Amygdala (tissue), 56 donors: Measurements from ENCODE around the gene SPAG7.
A peak's percentile ranks its signal among the peaks of the same experiment; 100 is the strongest.

Source experiments
- DNase-seq, 56 donors: peaks; one replicate each; lab custom pipeline; 2025; lab: John Stamatoyannopoulos, UW

Gene SPAG7, protein sequence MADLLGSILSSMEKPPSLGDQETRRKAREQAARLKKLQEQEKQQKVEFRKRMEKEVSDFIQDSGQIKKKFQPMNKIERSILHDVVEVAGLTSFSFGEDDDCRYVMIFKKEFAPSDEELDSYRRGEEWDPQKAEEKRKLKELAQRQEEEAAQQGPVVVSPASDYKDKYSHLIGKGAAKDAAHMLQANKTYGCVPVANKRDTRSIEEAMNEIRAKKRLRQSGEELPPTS

DNA sequence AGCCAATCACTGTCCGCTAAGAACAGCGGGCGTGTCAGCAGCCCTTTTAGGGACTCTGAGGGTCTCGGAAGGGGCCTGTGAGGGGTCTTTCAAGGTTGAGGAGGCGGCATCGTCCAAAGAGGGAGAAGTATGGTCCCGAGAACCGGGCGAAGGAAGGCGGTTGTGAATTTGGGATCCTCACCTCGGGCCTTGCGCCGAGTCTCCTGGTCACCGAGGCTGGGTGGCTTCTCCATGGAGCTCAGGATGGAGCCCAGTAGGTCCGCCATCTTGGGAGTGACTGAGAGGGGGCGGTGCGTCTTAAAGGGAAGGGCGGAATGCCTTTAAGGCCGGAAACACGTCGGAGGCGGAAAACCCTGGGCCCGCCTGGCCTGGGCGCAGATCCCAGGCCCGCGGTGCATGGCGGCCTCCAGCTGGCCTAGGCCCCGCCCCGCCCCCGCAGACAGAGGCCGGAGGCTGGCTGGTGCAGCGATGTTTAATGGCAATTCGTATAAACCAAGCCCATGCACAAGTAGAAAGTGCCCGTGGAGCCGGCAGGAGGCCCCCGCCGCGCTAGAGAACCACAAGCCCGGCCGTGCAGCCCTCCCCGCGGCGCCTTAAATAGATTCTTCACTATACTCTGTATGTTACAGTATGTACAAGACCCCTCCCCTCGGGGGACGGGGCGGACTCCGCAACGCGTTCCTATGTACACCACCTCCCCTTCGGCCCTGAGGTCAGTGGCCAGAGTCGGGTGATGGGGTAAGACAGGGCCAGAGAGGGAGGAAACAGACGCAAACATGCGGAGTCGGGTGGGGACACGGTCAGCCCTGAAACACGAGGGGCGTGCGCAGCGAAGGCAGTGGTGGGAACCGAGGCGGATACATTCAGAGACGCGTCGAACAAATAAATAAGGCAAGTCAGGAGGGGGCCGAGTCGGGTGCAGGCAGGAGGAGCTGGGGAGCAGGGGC is at the start of gene SPAG7:
Gene SPAG7, minus strand, starts transcription at position 279 of the 947 bp plus-strand sequence. Its CDS starts 13 bp downstream, at position 266.
- peak; percentile 88 to 100 (median 97) for DNase-seq

DNA sequence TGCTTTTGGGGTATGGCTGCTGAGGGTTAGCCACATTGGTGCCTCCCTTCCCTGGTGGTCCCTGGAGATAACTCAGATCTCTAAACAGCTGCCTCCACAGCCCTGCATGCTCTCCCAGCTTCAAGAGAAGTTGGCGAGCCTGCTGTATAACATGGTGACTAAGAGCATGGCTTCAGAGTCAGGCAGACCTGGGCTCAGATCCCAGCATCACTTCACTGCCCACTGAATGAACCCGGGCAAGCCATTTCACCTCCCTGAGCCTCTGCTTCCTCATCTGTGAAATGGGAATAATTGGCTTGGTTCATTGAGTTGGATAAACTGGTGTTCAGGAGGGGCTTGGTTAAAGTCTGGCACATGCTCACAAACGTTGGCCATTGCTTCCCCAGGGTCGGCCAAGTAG is 46.7 kb upstream of the SPAG7 start:
- no peak for DNase-seq

DNA sequence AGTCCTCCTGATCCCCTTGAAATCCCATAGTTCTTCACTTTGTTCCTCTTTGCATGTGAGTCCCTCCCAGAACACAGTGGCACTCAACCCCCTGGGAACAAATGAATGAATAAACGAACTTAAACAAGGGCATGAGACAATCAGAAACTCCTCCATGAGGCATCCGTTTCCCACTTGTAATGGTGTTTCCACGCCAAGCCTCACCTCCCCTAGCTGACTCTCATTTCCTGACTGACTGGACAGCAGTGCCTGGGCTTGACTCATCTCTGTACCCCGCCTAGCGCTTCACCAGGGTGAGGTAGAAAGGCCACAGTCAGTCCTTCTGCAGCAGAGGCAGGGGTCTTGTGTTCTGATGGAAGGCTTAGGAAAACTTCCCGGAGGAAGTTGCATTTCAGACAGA is 44.3 kb upstream of the SPAG7 start:
- DNase-seq = no peak

DNA sequence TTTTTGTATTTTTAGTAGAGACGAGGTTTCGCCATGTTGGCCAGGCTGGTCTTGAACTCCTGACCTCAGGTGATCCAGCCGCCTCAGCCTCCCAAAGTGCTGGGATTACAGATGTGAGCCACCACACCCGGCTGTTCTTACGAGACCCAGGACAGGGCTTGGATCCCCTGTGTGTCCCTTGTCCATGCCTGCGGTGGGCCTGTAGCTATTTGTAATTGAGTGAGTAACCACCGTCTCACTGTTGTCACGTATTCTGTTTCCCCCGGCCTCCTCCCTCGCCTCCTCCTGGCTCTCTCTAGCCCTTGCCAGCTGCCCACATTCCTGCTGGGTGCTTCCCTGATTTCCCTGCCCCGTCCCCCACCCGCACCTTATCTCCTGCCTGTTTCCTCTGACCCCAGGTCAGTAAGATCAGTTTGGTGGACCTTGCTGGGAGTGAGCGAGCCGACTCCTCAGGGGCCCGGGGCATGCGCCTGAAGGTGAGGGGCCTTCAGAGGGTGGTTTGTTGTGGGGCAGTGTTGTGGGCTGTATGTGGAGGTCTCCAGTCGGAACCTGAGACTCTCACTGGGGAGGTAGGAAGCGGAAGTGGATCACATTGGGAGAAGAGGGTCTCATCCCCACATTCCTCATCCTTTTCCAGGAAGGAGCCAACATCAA is 35.7 kb upstream of the SPAG7 start:
- no peak for DNase-seq

DNA sequence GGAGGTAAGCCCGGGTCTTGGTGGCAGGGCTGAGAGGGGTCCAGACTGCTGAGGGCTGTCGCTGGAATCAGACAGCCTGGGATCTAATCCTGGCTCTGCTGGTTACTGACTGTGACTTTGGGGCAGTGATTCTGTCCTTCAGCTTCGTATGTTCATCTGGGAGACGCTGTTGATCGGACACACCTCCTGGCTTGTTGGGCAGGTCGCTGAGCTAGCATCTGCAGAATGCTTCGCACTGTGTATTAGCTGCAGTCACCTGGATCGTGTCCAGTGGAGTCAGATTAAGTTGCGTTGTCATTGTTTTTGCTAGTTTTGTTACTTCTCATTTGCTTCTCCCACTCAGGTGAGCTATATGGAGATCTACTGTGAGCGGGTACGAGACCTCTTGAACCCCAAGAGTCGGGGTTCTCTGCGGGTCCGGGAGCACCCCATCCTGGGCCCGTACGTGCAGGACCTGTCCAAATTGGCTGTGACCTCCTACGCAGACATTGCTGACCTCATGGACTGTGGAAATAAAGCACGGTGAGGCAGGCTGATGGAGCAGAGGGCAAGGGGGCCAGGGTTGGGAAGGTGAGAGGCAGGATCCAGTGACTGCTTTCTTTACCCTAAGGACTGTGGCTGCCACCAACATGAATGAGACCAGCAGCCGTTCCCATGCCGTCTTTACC is 34.6 kb upstream of the SPAG7 start:
- DNase-seq = no peak

DNA sequence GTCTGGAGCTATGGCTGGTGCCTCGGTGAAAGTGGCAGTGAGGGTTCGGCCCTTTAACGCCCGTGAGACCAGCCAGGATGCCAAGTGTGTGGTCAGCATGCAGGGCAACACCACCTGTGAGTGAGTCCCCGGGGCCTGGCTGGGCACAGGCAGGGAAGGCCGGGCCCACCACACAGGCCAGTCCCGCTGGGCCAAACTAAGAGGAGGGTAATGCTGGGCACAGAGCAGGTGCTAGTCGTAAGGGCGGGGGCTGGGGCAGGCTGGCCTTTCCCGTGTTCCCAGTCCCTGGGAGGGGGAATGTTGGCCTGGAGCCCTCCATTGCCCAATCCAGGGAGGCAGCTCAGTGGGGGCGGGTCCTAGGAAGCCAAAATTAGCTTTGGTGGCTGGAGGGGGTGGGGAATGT is 32.6 kb upstream of the SPAG7 start:
- DNase-seq = peak in 3 of 56 donors; percentile 12 to 15 (median 14)

DNA sequence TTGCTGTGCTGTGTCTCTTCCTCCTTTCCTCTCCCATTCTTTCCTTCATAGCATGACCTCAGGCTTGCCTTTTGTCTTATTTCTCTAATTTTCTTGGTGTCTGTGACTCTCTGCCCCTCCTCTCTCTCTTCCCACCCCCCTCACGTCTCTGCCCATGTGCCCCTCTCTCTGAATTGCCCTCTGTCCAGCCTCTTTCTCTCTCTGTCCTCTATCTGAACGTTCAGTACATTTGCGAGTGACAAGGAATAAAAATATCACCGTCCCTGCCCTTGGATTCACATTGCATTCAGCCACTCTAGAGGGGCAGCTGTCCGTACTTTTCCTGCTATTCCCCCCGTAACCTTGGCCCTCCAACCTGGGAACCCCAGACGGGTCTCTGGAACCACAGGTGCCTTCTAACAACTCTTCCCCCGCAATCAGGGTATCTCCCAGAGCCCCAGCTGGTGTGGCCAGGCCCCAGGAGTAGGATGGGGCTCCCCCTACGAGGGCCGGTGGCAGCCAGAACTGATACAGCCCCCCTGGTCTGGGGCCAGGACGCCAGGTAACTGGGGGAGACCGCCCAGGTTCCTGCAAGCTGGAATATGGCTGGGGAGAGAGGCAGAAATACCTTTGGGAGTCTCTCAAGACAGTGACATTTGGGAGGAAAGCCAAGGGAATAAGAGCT is 31.9 kb upstream of the SPAG7 start:
- DNase-seq = no peak

DNA sequence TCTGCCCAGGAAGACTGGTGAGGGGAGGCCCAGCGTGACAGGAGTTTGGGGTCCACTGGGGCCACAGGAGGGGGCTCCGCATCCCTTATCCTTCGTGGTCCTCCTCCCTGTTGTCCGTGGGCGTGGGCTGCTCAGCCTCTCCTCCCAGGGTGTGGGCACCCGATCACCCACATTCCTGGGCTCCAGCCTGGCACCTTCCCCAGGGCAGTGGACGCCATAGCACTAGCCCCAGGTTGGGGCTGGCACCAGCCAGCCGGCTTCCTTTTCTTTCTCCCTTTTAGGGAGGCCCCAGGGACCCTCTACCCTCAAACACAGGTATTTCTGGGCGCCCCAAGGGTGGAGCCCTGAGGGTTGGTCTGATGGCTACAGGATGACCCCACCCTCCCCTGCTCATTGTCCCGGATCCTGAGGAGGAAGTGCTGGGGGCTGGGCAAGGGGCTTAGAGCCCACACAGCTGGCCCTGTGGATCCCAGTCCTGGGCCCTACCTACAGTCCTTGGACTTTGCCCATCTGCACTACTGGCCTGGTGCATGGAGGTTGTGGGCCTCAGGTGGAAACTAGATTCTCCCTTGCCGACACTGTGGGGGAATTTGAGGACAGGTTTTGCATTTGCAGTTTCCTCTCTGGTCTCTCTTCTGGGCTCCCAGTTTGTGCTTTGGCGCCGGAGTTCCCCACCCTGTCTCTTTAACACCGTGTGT is 31.3 kb upstream of the SPAG7 start:
- no peak for DNase-seq

DNA sequence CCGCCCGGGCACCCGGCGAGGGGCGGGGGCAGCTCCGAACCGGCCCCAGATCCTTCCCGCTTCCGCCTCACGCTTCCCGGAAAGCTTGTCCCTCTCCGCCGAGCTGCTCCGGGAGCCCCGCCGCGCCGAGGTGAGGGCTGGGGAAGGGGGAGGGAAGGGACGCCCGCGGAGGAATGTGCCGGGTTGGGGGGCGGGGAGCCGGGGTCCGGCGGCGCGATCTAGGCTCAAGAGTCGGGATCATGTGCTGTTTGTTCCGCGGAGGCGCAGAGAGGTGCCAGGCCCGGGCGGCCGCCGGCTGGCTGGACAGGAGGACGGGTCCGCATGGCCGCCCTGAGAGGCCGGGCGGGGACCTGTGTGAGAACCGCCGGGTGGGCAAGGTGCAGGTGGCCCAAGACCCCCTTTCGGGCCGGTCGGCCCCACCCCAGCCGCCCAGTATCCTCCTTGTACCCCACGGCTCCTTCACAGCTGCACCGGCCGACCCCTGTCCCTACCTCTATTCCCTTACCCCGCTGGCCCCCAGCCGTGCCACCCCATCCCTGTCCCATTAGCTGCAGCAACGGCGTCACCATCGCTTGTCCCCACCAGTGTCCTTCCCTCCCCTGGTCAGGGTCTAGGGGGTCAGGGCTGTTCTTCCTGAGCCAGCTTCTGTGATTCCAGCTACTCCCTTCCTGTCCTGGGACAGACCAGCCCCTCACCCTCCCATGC is 30.6 kb upstream of the SPAG7 start:
- DNase-seq = peak in 10 of 56 donors; percentile 41 to 70 (median 48)

DNA sequence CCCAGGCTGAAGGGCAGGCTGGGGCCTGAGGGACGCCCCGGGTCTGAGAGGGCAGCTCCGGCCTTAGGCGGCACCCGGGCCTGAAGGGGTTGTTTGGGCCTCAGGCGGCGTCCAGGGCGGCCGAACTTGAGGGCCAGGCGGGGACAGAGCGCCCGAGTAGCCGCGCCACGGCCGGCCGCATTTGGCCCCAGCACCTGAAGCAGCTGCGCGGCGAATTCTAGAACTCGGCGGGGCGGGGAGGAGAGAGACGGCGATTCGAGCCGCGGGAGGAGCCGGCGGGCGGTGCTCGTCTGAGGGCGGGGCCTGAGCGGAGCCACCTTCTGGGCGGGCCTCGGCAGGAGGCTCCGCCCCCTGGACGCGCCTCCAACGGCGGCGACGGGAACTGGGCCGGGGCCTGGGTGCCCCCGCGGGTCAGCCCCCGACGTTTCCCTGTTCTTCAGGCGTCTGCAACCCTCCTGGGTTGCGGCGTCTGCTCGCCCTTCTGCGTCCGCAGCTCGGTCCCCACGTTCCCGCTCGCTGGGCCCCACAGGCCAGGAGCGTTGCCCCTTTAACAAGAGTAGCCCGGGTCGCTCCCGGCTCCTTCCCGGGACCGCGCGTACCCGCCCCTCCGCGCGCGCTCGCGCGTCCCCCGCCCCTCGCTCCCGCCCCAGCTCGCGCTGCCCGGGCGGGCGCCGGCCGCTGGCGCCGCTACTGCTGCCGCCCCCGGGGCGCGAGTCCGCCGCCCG is 29.8 kb upstream of the SPAG7 start, which contains the start of the genes INCA1 and KIF1C:
Gene INCA1, minus strand, starts transcription at position 221 of the 725 bp plus-strand sequence. CDS start 3,085 bp downstream, outside the sequence.
Gene KIF1C, plus strand, starts transcription at position 649 of the 725 bp plus-strand sequence. CDS start 2,297 bp downstream, outside the sequence.
- DNase-seq = peak; percentile 58 to 98 (median 90)

DNA sequence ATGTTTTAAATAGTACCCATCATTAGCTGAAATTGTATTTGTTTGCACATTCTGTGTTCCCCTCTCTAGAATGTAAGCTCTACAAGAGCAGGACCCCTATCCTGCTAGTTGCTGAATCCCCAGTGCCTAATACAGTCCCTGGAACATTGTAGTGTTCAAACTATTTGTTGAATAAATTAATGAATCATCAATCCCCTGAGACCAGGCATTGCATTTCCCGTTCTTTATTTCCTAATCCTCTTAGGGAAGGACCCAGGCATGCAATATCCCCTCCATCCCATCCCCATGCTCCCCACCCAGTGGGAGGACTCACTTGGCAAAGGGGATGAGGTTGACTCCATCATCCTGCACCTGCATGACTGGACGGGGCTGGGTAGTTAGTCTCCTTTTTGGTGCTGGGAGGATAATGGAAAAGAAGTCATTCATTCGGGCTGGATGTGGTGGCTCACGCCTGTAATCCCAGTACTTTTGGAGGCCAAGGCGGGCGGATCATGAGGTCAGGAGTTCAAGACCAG is 26.5 kb upstream of the SPAG7 start:
- DNase-seq = no peak

DNA sequence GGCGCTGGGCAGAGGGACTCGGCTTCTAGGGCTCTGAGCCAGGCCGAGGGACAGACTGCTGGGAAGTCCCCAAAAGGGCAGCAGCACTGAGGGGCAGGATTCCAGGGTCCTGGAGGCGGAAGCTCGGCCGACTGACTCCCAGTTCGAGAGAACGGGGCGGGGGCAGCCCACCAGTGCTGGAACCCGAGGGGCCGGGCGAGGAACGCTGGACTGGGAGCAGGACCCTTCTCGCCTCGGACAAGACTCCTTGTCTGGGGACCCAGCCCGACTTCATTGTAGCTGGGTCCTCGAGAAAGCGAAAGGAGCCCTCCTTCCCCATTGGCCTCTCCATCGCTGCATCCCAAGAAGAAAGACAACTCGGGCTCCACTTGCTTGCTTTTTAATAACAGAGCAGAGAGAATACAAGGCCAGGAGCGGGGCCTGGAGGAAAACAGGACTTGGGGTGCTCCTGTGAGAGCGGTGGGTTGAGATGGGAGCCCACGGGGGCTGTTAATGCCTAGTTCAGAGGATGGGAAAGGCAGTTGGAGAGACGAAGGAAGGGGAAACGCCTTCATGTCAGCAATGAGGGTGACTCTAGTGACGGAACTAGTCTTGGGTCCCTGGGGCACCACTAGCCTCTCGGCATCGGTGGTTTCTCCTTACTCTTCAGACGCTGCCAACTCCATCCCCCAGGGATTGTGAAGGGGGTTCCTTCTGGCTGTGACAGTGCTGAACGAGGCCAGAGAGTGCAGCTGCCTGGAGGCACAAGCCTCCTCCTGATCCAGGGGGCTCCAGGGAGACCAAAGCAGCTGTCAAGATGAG is 20.4 kb upstream of the SPAG7 start:
- DNase-seq = peak in 4 of 56 donors; percentile 21 to 67 (median 39)

DNA sequence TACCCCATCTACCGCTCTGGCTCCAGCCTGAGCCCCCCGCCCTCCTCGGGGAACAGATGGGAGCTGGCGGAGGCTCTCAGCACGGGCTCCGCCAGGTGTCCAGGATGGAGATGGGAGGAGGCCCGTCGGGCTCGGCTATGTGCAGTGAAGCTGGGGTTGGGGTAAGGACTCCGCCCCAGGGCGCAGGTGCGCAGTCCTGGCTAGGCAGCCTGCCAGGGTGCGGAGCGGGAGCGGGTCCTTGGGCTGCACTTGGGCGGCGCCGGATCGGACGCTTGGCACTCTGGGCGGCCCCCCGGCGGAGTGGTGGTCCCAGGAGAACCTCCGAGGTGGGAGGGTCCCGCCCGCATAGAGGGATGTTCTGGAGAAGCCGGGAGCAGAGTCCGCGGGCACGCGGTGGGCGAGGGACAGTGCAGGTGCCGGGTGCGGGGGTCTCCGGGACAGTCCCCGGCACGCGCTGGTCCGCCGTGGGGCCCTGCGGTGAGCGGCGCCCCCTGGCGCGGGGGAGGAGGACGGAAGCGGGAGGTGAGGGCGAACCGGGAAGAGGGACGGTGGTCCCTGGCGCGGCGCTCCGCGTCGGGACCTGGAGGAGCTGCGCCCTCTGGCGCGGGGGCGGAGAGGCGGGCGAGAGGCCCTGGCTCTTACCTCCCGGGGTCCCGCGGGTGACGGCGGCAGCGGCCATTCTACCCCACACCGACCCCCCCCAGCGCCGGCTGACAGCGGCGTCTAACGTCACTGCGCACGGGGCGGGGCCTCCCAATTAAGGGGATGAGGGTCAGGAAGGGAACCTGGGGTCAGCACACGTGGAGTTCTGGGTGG is 19.5 kb upstream of the SPAG7 start, which contains the start of gene CAMTA2:
Gene CAMTA2, minus strand, starts transcription at position 725 of the 816 bp plus-strand sequence. CDS start 1,453 bp downstream, outside the sequence.
- DNase-seq = peak in 55 of 56 donors; percentile 23 to 92 (median 76)

DNA sequence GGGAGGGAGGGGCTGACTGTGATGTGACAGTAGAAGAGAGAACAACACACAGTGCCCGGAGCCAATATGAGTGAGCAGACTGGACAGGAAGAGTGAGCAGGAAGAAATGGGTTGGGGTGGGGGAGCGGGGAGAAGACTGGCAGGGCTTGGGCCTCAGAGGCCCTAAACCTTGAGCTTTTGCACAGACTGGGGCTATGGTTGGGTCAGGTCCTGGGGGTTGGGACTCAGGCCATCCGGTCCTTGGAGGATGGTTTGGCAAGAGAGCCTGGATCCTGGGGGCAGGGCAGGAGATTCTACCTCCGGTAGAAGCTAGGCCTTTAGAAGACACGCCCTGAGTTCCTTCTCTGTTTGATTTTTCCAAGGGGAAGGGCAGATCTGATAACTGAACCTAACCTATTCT is 18.8 kb upstream of the SPAG7 start:
- DNase-seq = no peak

DNA sequence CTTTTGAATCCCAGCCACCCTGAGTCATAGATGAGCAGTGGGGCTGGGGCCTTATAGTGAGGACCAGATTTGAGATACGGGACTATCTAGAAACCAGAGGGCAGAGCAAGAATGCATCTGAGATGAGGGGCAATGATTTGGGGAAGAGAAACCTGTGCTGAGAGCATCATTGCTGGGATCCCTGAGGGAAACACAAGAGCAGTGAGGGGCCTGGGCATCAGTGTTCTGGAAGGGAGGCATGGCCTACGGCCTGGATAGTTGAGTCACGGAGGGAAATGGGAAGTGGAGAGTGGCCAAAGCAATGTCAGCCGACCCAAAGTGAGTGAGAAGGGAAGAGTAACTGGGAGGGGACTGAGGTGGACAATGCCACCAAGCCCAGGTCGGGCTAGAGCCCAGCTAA is 14.7 kb upstream of the SPAG7 start:
- DNase-seq = no peak
